Measurements from ENCODE around the gene SLC38A3.

Gene SLC38A3

DNA sequence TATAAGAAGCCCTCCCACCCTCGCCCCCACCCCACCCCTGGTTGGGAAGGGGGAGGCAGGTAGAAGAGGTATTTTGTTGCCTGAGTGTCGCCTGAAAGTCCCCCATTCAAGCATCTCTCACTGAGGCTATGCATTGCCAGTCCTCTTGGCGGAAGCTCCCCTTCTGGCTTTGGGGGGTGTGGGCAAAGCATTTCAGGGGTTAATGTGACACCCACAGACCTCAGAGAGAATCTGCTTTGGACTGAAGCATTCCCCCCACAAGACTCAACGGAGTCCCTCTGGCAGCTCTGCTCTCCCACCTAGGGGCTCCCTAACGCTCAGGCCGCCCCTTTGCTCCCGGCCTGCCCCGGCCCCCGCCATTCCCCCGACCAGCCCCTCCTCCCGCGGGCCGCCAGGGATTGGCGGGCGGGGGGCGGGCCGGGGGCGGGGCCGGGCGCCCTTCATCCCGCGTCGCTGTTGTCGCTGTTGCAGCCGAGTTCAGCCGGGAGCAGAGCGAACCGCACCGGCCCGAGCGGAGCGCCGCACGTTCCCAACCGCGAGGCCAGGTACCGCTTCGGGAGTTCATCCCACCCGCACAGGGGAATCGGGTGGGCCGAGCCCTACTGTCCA is at the start of gene SLC38A3:
SLC38A3 (plus strand) TSS at position 468 of the 609 bp plus-strand sequence. CDS start 8,929 bp downstream, outside the sequence.
- in situ Hi-C loops (cut with HindIII; ENCODE audit: low sequenced_read_pairs), result no loop called here

DNA sequence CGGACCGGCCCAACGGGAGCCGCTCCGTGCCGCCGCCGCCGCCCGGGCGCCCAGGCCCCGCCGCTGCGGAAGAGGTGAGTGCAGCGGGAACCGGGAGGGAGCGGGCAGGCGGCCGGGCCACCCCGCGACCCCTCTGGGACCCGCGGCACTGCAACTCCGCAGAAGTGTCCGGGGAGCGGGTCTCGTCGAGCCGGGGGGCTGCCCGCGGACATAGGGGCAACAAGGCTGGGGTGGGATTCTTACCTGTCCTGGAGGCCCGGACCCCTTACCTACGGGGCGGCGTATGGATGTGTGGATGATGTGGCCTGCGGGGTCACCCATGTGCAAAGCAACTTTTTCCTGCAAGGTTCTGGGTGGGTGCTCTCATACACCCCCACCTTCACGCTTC is 49.6 kb upstream of the SLC38A3 start:
- in situ Hi-C loops (cut with HindIII; ENCODE audit: low sequenced_read_pairs), result no loop called here

DNA sequence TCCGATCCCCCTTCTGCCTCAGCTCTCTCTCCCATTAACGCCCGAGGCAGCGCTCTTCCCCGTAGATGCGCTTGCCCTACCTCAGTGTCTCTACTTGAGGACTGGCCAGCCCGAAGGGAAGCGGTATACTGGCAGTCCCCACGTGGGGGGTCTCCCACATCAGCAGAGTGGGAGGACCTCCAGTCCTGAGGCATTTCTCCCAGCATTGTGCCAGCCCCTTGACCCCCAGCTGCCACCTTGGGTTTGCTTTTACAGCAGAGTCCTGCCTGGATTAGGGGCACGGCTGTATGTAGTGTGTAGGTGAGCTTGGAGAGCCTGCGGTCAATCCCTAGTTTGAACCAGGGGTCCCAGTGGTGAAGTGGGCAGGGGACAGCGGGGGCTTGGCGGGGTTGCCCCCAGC is 49.2 kb upstream of the SLC38A3 start:
- in situ Hi-C loops (cut with HindIII; ENCODE audit: low sequenced_read_pairs), result no loop called here

DNA sequence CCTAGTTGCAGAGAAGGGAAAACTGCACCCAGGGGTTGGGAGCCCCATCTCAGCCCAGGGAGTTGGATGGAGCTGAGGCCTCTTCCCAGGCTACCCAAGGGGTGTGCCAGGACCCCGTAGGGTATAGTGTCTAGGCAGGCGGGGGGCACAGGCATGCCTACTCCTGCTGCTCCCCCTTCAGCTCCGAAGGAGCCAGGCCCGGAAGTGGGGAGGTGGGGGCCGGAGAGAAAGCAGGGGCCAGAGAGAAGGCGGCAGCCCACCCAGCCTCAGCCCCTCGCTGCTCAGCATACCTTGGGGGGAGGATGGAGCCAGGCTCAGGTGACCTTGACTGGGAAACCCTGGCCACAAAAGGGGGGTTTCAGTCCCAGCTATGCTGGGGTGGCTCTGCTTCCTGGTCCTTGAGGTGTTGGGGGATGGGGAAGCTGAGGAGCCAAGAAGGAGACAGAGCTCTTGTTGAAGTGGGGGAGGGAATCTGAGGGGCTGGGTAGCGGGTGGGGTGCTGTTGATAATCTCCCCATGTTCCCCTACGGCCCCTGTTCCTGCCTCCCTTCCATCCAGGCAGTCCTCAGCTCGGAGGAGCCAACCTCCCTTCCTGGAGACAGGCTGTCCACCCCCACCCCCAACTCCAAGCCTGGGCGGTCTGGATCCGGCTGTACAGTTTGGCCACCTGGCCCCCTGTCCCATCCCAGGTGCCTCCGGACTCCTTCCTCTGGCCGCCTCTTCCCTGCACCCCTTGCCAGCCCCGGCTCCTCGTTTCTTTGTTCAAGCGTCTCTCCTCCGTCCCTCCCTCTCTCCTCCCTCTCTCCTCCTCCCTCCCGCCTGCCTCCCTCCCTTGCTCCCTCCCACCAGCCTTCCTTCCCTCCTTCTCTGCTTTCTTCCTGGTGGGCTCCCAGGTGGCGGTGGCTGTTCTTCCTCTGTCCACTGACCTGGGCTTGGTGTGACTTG is 48.2 kb upstream of the SLC38A3 start:
- in situ Hi-C loops (cut with HindIII; ENCODE audit: low sequenced_read_pairs), result no loop called here

DNA sequence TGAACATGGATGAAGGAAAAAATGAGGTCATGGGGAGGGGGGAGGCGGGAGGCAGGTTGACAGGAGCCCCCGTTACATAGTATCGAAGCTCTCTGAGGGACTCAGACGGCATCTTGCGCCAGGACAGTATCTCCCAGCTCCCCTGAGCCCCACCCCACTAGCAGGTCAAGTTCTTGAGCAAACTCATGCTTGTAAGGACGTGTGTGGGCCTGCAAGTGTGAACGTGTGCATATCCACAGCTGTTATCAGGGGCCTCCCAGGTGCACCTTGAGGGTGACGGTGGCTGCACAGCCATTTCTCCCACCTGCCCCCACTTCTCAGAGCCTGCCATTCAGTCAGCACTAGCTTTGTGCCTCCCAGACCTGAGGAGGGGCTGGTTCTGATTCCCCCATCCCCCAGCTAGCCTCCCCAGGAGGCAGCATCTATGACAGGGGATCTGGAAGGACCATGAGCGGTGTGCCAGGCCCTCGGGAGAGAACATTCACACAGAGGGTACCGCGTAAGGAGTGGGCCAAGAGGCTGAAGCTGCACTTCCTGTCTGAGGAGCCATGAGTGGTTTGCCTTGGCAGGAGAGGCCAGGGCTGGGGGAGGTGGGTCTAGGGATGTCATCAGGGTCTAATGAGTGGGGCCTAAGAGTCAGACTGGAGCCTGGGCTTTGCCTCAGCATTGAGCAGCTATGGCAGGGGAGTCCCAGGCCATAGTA is 47.1 kb upstream of the SLC38A3 start:
- in situ Hi-C loops (cut with HindIII; ENCODE audit: low sequenced_read_pairs), result no loop called here

DNA sequence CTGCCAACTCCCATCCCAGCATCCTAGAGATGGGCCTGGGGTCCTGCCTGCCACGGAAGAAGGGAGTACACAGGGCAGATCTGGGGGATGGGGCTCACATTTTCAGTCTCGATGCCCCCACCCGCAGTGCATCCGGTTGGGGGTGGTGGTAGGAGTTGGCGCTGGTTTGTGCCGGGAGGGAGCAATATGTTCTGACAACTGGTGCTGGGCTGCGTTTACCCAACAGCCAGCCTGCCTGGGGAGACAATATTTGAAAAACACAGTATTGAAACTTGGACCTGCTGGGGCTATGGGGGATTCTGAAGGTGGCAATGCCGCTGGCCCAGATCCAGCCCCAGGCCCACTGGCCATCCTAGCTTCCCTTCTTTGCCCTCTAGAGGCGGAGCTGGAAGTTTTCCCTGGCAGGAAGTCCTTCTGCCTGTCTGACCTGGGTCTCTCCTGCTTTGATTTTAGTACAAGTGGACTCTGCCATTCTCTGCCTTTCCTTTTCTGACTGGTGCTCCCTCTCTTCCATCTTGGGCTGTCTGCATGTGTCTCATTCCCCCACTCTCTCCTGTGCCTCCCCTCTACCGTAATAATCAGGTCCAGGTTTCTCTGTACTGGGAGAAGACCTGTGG is 46.4 kb upstream of the SLC38A3 start:
- in situ Hi-C loops (cut with HindIII; ENCODE audit: low sequenced_read_pairs), result no loop called here

DNA sequence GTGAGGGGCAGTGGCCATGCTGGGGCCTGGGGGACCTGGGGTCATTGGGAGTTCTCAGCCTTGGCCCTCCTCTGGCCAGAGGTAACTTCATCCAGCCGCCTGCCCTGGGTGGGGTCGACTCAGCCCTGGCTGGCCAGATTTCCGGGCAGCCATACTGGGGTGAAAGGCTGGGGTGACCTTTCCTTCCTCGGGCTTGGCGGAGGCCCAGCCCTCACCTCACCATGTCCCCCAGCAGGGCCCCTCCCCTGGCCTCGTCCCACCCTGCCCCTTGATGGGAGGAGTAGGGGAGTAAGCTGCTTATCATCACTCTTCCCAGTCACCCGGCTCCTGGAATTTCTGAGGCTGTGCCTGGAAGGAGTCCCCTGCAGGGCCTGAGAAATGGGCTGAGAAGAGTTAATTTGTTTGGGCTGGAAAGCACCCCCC is 44.5 kb upstream of the SLC38A3 start:
- in situ Hi-C loops (cut with HindIII; ENCODE audit: low sequenced_read_pairs), result no loop called here

DNA sequence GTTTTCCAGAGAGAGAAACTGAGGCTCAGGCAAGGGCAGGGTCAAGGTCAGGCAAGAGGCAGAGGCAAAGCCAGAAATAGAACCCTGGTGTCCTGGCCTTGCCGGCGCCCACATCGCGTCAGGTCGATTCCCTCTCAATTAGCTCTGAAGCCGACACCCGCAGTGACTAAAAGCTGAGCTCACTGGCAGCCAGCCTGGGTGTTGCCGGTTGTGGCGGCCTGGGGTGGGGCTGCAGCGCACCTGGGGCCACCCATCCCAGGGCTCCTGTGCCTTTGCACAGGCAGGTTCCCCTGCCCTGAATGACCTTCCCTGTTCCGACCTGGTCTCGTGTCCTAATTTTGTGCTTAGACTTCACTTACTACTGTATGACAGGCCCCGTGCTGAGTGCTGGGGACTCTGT is 43.8 kb upstream of the SLC38A3 start:
- in situ Hi-C loops (cut with HindIII; ENCODE audit: low sequenced_read_pairs), result no loop called here

DNA sequence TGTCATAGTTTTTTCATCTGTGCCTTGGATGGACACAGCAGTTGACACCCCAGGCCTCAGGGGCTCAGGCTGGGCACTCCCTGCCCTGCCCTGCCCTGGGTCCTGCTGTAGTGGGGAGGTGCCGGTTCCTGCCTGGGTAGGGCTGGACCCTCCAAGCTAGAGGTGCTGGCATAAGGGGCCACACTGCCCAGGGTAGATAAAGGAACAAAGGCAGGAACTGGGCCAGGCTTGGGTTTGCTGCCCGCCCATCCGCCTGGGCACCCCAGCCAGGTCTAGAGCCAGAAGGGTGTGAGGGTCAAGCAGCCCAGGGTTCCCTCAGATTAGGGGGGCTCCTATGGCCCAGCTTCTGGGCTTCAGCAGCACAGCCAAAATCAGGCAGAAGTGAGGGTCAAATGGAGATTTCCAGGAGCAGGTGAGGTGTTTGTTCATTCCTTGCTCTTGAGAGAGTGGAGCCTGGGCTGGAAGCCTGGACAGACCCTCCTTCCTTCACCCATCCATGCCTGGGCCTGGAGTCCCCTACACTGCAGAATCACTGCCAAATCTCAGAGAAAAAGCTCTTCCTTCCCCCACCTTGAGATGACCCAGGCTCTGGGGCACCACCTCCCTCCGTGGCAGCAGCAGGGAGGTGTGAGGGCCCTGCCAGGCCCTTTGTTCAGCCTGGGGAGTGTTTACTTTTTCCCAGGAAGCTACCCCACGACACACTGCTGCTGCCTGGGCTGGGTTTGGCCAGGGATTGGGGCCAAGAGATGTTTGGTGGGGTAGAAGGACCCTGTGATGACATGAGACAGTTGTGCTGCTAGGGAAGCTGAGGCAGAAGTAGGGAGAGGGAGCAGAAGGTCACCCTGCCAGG is 42.8 kb upstream of the SLC38A3 start:
- in situ Hi-C loops (cut with HindIII; ENCODE audit: low sequenced_read_pairs), result no loop called here

DNA sequence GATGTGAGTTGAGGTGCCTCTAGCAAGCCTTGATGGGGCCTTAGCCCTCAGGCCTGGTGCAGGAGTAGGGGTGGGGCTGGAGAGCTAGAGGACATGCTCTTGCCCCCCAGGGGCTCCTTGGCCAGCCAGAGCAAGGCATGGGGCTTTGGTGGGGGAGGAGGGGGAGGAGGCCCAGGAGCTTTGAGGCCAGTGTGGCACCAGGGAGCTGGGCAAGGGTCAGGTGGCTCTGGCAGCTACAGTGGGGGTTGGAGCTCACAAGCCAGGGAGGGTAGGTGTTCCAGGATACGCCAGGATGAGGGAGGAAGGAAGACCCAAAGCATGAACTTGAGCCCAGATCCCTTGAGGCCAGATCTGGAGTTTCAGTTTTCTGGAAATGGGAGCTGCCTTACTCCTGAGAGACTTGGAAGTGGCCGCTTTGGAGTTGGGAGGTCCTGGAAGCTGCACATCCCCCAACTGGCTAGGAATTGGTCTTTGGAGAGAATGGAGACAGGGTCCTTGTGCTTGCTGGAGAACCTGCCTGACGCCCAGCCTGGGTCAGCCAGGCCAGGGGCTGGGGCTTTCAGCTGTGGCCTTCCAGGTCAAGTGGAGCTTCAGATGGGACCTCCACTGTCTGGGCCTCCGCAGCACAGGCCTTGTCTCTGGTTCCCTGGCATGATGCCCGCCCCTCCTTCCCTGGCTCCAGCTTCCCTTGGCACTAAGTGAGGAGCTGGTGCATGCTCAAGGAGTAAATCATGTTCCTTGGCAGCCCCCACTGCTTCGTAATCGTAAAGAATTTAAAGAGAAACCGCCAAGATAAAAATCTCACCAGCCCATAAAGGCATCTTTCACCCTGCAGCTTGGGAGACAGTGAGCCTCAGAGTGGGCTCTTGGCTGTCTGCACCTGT is 41.3 kb upstream of the SLC38A3 start:
- in situ Hi-C loops (cut with HindIII; ENCODE audit: low sequenced_read_pairs), result no loop called here

DNA sequence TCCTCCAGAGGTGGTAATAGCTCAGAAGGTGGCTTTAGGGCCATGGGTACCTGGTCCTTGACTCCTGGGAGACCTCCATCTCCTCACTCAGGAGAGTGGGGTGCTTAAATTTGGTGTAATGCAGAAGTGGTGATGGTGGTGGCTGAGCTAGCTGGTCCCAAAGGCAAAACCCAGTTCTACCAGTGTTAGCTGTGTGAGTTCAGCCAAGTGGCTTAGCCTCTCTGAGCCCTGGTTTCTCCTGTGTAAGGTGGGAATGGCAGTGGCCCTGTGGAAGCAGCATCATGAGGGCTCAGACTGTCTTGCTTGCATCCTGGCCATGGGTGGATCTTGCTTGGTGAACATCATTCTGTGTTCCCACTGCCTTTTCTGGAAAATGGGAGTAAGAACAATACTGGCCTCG is 40.6 kb upstream of the SLC38A3 start:
- in situ Hi-C loops (cut with HindIII; ENCODE audit: low sequenced_read_pairs), result no loop called here

DNA sequence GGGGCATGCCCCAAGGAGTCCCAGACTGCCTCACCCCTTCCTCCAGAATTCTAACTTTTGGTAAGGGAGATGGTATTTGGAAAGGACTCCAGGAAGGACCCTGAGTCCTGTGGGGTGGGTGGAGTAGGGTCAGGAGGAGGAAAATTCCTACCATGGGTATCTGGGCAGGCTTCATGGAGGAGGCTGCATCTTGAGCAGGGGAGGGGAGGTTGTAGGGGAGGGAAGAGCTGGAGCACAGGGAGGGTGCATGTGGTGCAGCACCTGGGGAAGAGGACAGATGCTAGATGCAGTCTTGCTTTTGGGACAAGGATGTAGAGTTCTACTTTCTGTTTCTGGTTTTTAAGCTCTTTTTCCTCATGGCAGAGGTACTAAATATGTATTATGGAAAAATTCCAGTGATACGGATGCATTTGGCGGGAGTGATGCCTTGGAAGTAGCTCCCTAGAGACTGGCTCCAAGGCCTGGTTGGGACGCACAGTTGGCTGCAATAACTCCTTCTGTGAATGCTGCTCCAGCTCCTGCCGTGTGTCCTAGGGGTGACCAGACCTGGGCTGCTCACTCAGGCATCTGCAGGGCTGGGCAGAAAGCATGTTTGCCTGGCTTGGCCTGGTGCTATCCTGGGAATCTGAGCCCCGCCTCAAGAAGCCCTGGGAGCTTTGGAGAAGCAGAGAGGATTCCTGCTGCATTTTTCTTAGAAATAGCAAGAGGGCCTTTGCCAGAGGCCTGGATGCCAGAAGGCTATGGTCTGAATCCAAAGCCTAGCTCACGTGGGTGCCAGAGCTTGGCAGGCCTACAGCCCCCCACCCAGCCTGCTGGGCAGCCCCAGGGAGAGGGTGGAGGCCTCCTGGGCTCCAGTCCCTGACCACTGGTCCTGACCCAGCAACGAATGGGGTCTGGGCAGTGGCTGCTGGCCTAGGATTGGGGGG is 39.8 kb upstream of the SLC38A3 start:
- in situ Hi-C loops (cut with HindIII; ENCODE audit: low sequenced_read_pairs), result no loop called here

DNA sequence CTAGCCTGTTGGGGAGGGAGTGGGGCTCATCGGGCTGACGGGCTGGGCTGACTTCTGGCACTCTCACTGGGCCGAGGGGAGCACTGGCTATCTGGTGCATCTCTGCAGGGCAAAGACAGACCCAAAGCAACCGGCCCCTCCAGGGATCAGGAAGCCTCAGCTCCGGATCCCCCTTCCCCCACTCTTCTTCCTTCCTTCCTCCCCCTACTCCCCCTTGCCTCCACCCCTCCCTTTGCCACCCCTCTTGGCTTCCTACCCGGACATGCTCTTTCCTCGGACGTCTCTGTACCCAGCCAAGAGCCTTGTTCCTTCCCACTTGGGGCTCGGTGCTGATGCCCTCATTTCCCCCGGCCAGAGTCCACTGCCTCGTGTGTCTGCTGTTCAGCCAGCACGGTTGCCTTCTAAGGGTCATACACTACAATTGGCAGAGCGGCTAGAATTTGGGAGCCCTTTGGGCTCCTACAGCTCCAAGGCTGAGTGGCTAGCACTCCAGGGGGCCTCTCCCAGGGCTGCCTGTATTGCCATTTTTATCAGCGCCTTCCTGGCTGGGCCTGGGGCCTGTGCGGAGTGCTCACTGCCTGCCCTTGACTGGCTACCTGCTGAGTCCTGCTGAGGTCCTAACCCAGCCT is 39.0 kb upstream of the SLC38A3 start:
- in situ Hi-C loops (cut with HindIII; ENCODE audit: low sequenced_read_pairs), result no loop called here

DNA sequence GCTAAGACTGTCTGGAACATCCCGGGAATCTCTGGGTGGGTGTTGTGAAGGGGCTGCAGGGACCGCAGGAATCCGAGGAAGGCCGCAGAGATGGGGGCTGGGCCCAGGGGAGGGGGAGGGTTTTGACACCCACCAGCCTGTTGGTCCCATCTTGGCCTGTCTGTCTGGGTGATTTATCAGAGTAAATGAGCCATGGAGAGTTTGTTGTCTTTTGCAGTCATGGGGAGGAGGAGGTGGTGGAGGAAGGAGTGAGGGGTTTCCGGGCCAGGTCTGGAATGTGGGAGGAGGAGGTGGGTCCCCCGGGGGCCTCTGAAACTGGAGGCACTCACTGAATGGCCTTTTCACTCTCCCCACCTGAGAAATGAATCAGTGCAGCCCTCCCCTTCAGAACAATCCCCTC is 38.5 kb upstream of the SLC38A3 start:
- in situ Hi-C loops (cut with HindIII; ENCODE audit: low sequenced_read_pairs), result no loop called here

DNA sequence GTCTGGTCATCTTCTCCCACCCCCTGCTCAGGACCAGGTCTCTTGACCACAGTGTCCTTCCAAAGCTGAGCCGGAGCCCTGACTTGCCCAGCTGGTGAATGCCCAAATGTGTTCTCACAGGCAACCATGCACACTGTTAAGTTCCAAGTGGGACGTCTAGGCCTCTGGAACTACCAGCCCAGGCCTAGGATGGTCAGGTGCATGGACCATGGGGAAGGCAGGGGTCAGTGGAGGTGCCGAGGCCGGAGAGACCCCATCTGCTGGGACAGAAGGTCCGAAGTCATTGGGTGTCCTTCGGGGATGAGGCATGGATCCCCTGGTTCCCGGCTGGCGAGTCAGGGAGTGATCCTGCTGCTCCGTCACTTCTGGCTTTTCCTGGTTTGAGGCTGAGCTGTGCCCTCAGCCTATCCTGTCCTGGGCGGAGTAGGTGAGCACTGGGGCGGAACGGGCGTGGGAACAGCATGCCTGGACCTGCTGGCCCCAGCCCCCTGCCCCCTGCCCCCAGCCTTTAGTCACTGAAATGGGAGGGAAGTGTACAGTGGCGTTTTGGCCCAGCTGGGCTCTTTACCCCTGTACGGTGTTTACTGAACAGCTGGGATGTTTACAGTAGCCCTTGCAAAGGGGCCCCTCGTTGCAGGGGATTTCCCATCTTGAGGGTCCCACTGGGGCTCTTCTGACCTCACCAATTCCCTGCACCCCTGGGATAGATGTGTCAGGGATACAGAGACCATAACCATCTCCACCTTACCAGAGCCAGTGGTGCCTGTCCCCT is 37.8 kb upstream of the SLC38A3 start:
- in situ Hi-C loops (cut with HindIII; ENCODE audit: low sequenced_read_pairs), result no loop called here

DNA sequence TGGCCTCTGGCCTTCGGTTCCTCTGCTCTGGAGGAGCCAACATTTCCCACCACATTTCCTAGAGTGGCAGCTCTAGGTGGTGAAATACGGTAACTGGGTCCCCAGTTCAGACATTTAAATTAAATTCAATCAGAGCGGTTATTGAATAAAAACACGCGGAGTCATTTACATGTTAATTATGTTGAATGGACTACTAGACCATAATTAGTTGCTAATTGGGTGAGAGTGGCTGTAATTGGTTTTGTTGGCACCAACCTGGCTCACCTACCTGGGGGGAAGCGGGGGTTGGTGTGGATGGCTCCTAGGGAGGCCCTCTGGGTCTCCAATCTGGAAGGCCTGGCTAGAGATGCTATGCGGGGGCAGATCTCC is 37.2 kb upstream of the SLC38A3 start:
- in situ Hi-C loops (cut with HindIII; ENCODE audit: low sequenced_read_pairs), result no loop called here

DNA sequence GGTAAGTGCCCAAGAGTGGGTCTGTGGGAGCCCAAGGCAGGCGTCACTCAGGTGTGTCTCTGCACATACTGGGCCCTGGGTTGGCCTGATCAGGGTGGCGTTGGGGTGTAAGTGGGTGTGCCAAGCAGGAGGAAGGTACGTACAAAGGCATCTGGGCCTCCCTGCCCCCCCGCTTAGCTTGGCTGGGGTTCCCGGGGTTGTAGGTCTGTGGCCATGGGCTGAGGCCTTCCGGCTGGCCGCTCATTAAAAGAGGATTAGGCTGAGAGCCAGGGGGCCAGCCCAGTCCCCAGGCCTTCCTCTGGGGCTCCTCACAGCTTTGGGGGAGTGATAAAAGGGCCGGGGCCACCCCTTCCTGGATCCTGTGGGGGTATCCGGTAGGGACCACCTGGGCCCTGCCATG is 36.7 kb upstream of the SLC38A3 start:
- in situ Hi-C loops (cut with HindIII; ENCODE audit: low sequenced_read_pairs), result no loop called here
